Right lobe of liver (tissue), 6 donors: ENCODE data around the gene GRAP2. TPM values are rescaled to one million over a fixed set of nuclear protein-coding genes. Genes with fewer than 3 reads are reported as not detected.
A peak's percentile ranks its signal among the peaks of the same experiment; 100 is the strongest.

Experiments used
- ATAC-seq, 4 donors: fragments of 200-7000 bp; cut with Tn5 transposase; one replicate each; pipeline ENCODE4 v1.9.1; 2020; ENCODE audit warnings: mild to moderate bottlenecking in 4 of 4, moderate library complexity in 4 of 4
- DNase-seq, 3 donors: peaks; one replicate each; pipeline ENCODE4 v3.0.0-alpha.2; 2020
- H3K27ac ChIP-seq, 3 donors: fragments of 200-600 bp; one replicate each; pipeline ENCODE4 v1.8.0; 2022
- H3K27me3 ChIP-seq, 2 donors: fragments of 200-600 bp; one replicate each; pipeline ENCODE4 v1.8.0; 2022
- H3K36me3 ChIP-seq, 4 donors: fragments of 200-600 bp; sonication (generic) in 1 of 4; one replicate each; pipeline versions ENCODE4 v1.5.1 to v1.8.0; 2017 to 2022; ENCODE audit warnings: control low read depth in 1 of 4
- H3K4me1 ChIP-seq, 4 donors: fragments of 200-600 bp; sonication (generic) in 1 of 4; one replicate each; pipeline versions ENCODE4 v1.5.1 to v1.8.0; 2017 to 2022; ENCODE audit warnings: control low read depth in 1 of 4
- H3K4me3 ChIP-seq, 3 donors: fragments of 200-600 bp; one replicate each; pipeline ENCODE4 v1.8.0; 2022
- H3K9me3 ChIP-seq, 4 donors: fragments of 200-600 bp; sonication (generic) in 1 of 4; one replicate each; pipeline versions ENCODE4 v1.5.1 to v1.8.0; 2017 to 2022; ENCODE audit warnings: control low read depth in 1 of 4
- POLR2A ChIP-seq: fragments of 450-650 bp; IDR thresholded peaks from one replicate; pipeline ENCODE4 v1.6.1; 2017; ENCODE audit warnings: antibody characterized with exemption, mild to moderate bottlenecking
- WGBS: methylation state at CpG from one replicate; pipeline ENCODE4 v1.1.6; 2018; ENCODE audit warnings: low coverage, low lambda C conversion rate; ENCODE audit not compliant: insufficient coverage; ENCODE audit errors: missing lambda C conversion rate; 5-methylcytosine and 5-hydroxymethylcytosine counted together
- intact Hi-C, 2 donors: fragments of 100-400 bp; cut with DNase I; formaldehyde crosslinking; loops; one replicate each; pipeline versions ENCODE4 v1.11.2 to v1.14.1; 2022
- total RNA-seq, 6 experiments: library from RNA; depleted of rRNA in 2 of 6; stranded (reverse); fragments of >200 nt in 2 of 6; fragmentation: NEBNext Ultra II Directional in 3 of 6; extraction: Animal tissue kit (Norgen Biotek cat#: 25700) in 3 of 6; gene quantifications; one replicate each; pipeline versions ENCODE4 v1.1.0 to v1.2.4, GENCODE V29; 2016 to 2023
- TF ChIP-seq, protein P1 (sequence below), 4 donors: fragments of 200-600 bp in 3 of 4; fragments of 450-650 bp in 1 of 4; IDR thresholded peaks; one replicate each; pipeline versions ENCODE4 v1.5.1 to v1.8.0; 2016 to 2022; ENCODE audit warnings: antibody characterized with exemption in 4 of 4, mild to moderate bottlenecking in 2 of 4
- donor health status: DM: no; HTN: yes; CAD: no.
- donor health status: DM: no; HTN: no; CAD: no.
- donor health status: DM: no; HTN: no; CAD: no.
- donor health status: DM: no; HTN: yes; CAD: no.
- donor health status: DM: no; HTN: yes; CAD: no.

Gene GRAP2
- total RNA-seq, 6 experiments from 2014 or later: 0.46 to 1.7 (median 0.74) TPM

DNA sequence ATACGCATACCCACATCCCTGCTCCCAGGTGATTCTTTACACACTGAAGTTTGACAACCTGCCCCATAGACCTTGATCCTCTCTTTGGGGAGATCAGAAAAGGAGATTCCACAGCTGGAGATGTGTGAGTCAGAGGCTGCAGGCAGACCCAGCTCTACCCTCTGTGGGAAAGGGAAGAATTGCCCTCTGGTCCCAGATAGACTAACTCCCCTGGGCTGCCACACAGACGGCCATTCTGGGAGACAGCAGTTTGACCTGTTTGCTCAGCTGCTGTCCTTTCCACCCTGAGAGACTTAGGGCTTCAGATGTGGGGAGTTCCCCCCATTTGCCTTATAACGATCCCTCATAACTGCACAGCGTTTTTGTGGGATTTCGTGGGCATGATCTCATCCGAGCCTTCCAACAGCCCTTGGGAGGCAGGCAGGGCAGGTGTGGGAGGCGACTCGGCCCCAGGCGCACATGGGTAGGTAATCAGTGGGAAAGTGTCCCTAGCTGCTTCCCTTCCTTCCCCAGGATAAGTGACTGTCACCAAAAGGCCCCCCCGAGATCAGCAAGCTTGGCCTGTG, 107.9 kb downstream of the GRAP2 start:
- Histone ChIP-seq H3K27me3 (no peaks in the 10 kb centered on the region), H3K9me3 (no peaks in the 10 kb centered on the region), H3K4me1 (no peaks in the 10 kb centered on the region), H3K4me3 (no peak overlapping the region), H3K36me3 (no peaks in the 10 kb centered on the region), H3K27ac (no peak overlapping the region)
- intact Hi-C loops: no loop called here
- no peak for TF ChIP-seq POLR2A
- TF ChIP-seq, protein P1, sequence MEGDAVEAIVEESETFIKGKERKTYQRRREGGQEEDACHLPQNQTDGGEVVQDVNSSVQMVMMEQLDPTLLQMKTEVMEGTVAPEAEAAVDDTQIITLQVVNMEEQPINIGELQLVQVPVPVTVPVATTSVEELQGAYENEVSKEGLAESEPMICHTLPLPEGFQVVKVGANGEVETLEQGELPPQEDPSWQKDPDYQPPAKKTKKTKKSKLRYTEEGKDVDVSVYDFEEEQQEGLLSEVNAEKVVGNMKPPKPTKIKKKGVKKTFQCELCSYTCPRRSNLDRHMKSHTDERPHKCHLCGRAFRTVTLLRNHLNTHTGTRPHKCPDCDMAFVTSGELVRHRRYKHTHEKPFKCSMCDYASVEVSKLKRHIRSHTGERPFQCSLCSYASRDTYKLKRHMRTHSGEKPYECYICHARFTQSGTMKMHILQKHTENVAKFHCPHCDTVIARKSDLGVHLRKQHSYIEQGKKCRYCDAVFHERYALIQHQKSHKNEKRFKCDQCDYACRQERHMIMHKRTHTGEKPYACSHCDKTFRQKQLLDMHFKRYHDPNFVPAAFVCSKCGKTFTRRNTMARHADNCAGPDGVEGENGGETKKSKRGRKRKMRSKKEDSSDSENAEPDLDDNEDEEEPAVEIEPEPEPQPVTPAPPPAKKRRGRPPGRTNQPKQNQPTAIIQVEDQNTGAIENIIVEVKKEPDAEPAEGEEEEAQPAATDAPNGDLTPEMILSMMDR (IDR thresholded peaks at IDR 0.05): no peak
- DNase-seq: no peak
- 69% methylated on average over 4 of the region's 10 CpGs for WGBS
- no peak for ATAC-seq

DNA sequence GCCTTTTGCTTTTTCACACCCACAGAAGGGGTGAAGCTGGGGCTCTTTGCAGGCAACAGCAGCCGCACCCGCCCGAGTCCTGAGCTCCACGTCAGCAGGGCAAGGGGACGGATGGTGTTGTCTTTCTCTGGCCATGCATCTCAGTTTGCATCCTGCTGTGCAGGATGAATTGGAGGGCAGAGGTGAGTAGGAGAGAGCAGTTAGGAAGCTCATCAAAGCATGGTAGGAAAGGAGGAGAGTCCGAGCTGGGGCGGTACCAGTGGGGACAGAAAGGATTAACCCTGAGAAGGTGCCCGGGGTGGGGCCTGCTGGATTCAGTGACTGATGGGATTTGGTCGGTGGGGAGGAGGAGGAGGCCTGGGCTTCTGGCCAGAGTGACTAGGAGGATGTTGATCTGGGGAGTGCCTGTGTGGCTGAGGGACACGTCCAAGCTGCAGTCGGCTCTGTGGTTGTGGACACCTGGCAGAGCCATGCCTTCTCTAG, 108.4 kb downstream of the GRAP2 start:
- DNase-seq: no peak
- Histone ChIP-seq H3K27ac (no peak overlapping the region), H3K27me3 (no peaks in the 10 kb centered on the region), H3K36me3 (no peaks in the 10 kb centered on the region), H3K9me3 (no peaks in the 10 kb centered on the region), H3K4me1 (no peaks in the 10 kb centered on the region), H3K4me3 (no peak overlapping the region)
- peak in 2 of 4 donors; percentile 37 to 44 for ATAC-seq
- WGBS: 55% methylated on average over 8 of the region's 11 CpGs
- intact Hi-C loops: no loop called here
- TF ChIP-seq POLR2A: no peak
- TF ChIP-seq, protein P1 (IDR thresholded peaks at IDR 0.05): no peak

DNA sequence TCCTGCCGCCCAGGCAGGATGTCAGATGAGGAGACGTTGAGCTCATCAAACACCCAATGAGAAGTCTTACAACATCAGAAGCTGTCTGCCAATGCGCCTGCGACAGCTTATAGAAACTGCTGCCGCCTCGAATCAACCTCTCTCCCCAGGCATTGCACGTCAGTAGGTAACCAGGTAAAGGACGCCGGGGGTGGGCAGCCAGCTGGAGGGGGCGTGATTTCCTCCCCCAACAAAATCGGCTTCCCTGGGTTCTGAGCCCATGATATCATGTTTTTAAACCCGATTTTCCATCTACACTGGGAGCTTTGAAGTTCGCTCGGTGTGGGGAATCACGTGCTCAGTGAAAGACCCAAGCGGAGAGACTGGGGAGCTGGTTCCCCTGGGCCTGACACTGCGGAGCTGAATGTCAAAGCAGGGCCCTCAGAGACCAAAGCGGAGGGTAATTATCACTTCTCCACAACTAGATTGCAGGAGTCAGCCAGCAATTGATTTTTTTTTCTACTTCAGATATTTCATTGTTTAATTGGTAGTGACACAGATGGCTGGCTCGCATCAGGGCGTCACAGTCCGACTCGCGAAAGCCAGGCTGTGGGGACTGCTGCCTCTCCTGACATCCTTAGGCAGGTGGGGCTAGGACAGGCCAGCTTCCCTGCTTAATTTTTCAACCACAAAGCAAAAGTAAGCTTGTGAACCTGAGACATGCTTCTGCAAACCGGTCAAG, 109.2 kb downstream of the GRAP2 start:
- DNase-seq (no peak), ATAC-seq (no peak)
- 45% methylated on average over 19 of the region's 24 CpGs for WGBS
- H3K4me1 ChIP-seq: no peaks in the 10 kb centered on the region
- H3K4me3 ChIP-seq: no peak overlapping the region
- TF ChIP-seq, protein P1 (IDR thresholded peaks at IDR 0.05): no peak
- no peak for TF ChIP-seq POLR2A
- no peaks in the 10 kb centered on the region for H3K9me3 ChIP-seq
- no peaks in the 10 kb centered on the region for H3K36me3 ChIP-seq
- no peak overlapping the region for H3K27ac ChIP-seq
- intact Hi-C loops: no loop called here
- no peaks in the 10 kb centered on the region for H3K27me3 ChIP-seq

DNA sequence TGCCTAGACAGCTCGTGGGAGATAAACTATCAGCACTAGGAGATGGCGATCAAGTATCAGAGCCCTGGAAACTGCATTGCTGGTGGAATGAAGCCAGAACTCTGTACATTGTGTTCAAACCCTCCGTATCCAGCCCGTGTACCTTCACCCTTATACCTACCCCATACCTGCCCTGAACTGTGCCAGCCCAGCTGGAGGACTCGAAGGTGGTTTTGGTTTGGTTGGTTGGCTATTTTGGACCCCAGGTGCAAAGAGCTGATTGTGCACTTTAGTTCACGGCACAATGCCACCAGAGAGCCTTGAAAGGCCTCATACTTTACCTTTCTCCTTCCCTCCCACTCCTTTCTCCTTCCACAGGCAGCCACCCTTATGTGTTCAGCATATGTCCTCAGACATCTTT, 109.9 kb downstream of the GRAP2 start:
- no peak overlapping the region for H3K4me3 ChIP-seq
- H3K27ac ChIP-seq: no peak overlapping the region
- intact Hi-C loops: no loop called here
- H3K4me1 ChIP-seq: no peaks in the 10 kb centered on the region
- no peaks in the 10 kb centered on the region for H3K9me3 ChIP-seq
- no peaks in the 10 kb centered on the region for H3K27me3 ChIP-seq
- no peaks in the 10 kb centered on the region for H3K36me3 ChIP-seq
- 86% methylated on average over 2 of the region's 6 CpGs for WGBS
- DNase-seq (no peak), ATAC-seq (no peak)
- TF ChIP-seq POLR2A: no peak

DNA sequence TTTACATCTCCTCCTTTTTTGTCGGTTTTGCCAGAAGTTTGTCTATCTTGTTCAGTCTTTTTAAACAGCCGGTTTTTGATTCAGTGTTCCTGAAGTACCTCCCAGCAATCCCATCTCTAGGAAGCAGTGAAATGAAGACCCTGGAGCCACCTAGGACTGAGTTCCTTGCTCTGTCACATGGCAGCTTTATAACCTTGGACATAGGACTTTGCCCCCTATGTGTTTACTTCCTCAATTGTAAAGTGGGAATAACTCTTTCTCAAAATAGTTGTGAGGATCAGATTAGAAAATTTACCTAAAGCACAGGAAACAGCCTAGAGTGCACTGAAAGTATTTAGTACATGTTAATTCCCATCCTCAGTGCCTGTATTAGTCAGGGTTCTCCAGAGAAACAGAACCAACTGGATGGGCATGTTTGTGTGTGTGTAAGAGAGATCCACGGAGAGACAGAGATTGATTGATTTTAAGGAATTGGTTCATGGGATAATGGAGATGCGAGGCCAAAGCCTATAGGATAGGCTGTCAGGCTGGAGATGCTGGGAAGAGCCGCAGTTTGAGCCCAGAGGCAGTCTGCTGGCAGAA, 113.9 kb downstream of the GRAP2 start:
- WGBS: 65% methylated on average over 4 of the region's 5 CpGs
- no peak for ATAC-seq
- no peak overlapping the region for H3K27ac ChIP-seq
- H3K9me3 ChIP-seq: no peaks in the 10 kb centered on the region
- no peaks in the 10 kb centered on the region for H3K27me3 ChIP-seq
- no peak for TF ChIP-seq POLR2A
- TF ChIP-seq, protein P1 (IDR thresholded peaks at IDR 0.05): no peak
- no peaks in the 10 kb centered on the region for H3K4me1 ChIP-seq
- intact Hi-C loops: no loop called here
- no peaks in the 10 kb centered on the region for H3K36me3 ChIP-seq
- no peak for DNase-seq
- no peak overlapping the region for H3K4me3 ChIP-seq
